Choroid plexus epithelial cell (primary cell): ENCODE results near the gene GABRG3.
A peak's percentile ranks its signal among the peaks of the same experiment; 100 is the strongest.

ENCODE experiments used
- DNase-seq: peaks from one replicate; pipeline ENCODE4 v3.0.0-alpha.2; 2010; ENCODE audit warnings: low read depth
- H3K4me3 ChIP-seq: 2 replicates; pipeline ENCODE4 v1.5.1; 2011; ENCODE audit warnings: low read depth, mild to moderate bottlenecking, control low read depth, low read length, moderate library complexity
- TF ChIP-seq, protein P1 (sequence below): conservative IDR thresholded peaks from 2 replicates; pipeline ENCODE4 v1.5.1; 2011; ENCODE audit warnings: low read depth, mild to moderate bottlenecking, control low read depth, inconsistent platforms, low read length, moderate library complexity

Gene GABRG3

DNA sequence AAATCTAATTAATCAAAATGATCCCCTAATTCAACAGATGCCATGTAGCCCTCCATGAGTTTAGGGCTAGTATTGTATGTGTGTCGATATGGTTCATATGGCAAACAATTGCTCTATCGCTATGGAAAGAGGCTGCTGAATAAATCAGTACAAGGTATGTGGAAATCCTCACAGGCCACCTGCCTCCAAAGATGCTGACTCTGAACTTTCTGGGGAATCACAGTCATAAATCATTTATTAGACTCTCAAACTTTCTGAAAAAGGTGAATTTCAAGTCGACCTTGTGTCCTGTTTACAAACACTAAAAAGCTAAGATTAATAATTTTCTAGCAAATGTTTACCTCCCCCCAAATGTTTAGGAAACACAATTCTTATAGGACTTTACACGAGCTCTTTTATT, 462.6 kb downstream of the GABRG3 start:
- DNase-seq, result no peak
- TF ChIP-seq, protein P1, sequence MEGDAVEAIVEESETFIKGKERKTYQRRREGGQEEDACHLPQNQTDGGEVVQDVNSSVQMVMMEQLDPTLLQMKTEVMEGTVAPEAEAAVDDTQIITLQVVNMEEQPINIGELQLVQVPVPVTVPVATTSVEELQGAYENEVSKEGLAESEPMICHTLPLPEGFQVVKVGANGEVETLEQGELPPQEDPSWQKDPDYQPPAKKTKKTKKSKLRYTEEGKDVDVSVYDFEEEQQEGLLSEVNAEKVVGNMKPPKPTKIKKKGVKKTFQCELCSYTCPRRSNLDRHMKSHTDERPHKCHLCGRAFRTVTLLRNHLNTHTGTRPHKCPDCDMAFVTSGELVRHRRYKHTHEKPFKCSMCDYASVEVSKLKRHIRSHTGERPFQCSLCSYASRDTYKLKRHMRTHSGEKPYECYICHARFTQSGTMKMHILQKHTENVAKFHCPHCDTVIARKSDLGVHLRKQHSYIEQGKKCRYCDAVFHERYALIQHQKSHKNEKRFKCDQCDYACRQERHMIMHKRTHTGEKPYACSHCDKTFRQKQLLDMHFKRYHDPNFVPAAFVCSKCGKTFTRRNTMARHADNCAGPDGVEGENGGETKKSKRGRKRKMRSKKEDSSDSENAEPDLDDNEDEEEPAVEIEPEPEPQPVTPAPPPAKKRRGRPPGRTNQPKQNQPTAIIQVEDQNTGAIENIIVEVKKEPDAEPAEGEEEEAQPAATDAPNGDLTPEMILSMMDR, result no peak
- no peak overlapping the region for H3K4me3 ChIP-seq

DNA sequence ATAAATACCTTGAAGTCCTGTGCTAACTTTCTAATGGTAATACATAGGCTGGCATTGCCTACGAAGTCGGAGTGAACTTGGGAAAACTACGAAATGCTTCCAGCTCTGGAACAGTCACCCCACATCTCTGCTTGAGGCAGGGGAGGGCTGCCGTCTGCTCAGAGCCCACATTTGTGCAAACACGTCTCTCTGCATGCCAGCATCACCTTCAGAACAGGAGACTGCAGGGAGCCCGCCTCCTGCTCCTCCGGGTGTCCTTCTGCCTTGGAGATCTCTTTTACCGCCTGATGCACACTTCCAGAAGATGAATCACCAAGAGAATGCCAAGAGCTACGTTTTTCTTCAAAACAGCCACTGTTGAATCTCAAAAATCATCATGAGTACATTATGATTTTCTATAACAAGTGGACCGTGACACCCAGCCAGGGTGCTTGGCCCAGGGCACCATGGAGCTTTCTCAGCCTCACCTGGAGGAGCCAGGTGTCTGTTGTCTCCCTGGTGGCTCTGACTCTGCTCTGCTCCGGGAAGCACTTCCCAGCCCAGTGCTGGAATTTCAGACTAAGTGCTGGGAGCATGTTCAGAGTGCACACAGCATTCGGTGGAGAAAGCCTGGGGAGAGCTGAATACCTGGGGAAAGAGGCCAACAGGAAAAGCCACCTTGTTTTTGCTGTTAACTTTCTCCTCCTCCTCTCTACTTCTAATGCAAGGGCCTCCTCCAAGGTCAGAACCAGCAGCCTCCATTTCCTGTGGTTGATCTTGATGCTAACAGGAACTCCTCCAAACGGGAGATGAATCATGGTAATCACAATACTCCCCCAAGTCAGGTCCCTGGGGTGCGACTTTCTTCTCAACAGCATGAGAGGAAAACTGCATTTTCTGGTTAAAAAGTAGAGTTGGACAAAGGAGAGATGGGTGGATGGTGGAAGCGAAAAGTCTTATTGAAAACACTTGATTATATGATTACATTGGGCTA, 467.7 kb downstream of the GABRG3 start:
- TF ChIP-seq, protein P1, result no peak
- DNase-seq, result peak; percentile 53
- H3K4me3 ChIP-seq, result no peak overlapping the region

DNA sequence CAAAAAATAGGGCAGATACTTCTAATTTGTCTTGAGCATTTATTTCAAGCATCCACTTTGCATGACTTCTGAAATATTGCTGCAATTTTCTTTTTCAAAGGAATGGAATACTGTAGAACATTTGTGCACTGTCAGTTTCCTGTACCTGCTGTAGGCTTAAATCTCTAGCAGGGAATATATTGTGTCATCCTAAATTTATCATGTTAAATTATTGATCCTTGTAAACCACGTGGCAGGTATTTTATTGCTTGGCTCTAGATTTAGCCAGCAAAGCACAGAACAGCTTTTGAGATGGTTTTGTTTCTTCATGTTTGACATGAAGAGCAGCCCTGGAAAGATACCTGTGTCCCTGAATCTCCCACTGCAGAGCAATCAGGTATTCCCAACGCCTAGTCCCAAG, 470.1 kb downstream of the GABRG3 start:
- no peak overlapping the region for H3K4me3 ChIP-seq
- DNase-seq, result no peak
- TF ChIP-seq, protein P1, result no peak

DNA sequence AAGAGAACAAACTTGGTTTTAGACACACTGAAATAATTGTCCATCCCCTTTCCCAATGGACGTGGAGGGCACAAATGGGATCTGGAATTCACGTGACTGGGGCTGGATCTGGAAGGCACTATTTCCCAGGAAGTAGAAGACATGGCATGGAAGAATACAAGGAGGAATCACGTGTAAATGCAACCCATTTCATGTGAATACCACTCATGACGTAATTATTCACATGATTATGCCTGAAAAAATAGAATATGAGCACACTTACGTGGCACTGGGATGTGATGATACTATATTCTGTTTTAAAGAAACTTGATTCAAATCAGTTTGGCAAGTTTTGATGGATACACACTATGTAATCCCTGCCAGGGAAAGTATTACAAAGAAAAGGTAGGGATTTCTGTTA, 477.3 kb downstream of the GABRG3 start:
- H3K4me3 ChIP-seq, result no peak overlapping the region
- TF ChIP-seq, protein P1, result no peak
- DNase-seq, result no peak

DNA sequence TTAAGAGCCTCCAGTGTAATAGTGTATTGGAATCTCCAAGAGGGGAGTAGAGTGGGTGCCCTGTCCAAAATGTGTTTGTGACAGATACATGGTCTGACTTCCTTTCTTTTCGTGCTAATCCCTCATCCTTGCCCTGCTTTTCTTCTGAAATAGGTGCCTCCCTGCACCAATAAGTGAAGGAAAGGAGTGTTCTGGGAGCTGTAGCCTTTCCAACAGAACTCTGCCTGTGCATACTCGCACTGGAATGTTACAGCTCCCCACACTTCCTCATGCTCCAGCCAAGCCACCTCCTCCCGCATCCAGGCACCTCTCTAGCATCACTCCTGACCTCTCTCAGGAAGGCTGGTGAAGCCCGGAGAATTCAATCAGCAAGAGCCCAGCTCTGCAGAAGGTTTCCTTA, 478.0 kb downstream of the GABRG3 start:
- DNase-seq, result peak; percentile 33
- TF ChIP-seq, protein P1, result no peak
- no peak overlapping the region for H3K4me3 ChIP-seq

DNA sequence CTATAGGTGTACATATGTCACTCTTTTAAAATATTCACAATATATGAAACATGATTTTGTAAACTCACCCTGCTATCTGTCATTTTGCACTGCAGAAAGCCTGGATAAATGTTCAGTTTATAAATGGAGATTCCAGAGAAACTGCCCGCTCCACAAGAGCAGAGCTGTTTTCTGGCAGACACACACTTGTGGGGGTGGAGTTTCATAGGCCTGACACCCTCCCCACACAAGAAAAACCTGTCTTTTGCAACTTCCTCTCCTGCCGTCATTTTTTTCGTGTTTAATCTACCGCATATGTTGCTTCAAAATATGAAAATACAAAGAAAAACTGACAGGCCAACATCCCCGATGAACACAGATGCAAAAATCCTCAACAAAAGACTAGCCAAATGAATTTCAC, 479.0 kb downstream of the GABRG3 start:
- H3K4me3 ChIP-seq, result no peak overlapping the region
- TF ChIP-seq, protein P1, result no peak
- DNase-seq, result no peak
